Renal cortex interstitium (tissue), 11 donors: Measurements from ENCODE around the gene FBLN1. TPM values are rescaled to one million over a fixed set of nuclear protein-coding genes. Genes with fewer than 3 reads are reported as not detected.
A peak's percentile ranks its signal among the peaks of the same experiment; 100 is the strongest.
"Not testable (repeated sequence)": the region's sequence is repeated elsewhere in the genome, so short reads cannot be mapped to it uniquely, and the experiment has no call there.

ENCODE experiments used
- DNase-seq, 11 donors: peaks; one replicate each; pipeline ENCODE4 v3.0.0-alpha.2; 2013; ENCODE audit warnings: low read depth in 9 of 11, low spot score in 4 of 11; ENCODE audit errors: extremely low read depth in 1 of 11
- polyA plus RNA-seq, 3 donors: library from polyadenylated mRNA; unstranded; fragments of 120-200 nt; gene quantifications; one replicate each; pipeline ENCODE4 v1.2.1, GENCODE V29; 2013; ENCODE audit not compliant: insufficient read length in 3 of 3

The FBLN1 gene
- polyA plus RNA-seq, 3 donors, result 92.0 to 152 (median 95.5) TPM

DNA sequence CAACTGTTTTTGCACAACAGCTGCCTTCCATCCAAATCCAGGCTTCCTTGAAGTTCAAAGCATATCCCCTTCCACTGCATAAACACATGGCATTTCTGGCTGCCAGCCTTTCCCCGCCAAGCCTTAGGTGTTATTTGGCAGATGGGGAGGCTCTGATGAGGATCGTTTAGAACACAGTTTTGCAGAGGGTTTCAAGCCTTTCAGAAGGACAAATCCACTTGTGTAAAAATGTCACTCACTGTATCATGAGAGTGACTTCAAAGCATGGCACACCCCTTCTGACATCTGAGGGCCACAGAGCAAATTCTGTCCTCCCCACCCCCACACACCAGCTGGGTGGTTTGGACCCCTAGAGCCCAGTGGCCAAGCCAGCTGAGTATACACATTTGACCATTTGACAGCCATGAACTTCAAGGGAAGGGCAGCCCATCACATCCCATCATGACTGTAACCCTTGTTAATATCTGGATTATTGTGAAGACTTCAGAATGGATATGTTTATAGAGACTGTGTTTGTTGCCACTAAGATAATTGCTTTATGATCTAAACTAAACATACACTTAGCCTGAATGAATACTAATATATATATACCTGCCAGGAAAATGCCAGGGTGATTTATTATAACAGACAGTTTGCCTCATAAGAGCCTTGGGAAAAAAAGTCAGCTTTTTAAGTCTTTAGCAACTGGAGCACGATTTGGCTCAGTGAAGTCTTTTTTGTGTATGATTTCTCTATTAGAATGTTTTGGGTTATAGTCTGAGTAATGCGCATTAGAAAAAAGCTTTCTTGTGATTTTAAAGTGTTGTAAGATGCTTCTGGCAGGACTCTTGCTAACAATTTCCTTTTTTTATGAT, 31.9 kb downstream of the FBLN1 start:
- DNase-seq, result peak in 5 of 11 donors; percentile 58 to 76 (median 63)

DNA sequence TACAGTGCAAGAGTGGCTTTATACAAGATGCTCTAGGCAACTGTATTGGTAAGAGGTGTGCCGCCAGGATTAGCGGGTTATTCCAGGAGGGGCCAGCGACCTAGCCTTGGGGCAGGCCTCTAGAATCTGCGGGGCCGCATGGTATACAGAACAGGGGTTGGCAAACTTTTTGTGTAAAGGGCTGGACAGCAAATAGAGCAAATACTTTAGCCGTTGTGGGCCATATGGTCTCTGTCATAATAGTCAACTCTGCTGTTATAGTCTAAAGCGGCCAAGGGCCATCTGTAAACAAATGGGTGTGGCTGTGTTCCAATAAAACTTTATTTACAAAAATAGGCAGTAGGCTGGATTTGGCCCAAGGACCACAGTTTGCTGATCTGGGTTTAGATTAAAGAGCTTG, 32.6 kb downstream of the FBLN1 start:
- no peak for DNase-seq

DNA sequence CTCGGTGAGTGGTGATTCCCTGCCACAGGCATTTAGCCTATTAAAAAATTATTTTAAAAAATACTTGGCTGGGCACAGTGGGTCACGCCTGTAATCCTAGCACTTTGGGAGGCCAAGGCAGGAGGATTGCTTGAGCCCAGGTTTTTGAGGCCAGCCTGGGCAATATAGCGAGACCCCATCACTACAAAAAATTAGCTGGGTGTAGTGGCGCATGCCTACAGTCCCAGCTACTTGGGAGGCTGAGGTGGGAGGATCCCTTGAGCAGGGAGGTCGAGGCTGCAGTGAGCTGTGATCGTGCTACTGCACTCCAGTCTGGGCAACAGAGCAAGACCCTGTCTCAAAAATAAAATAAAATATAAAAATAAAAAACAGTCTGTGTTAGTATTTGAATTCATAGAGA, 33.2 kb downstream of the FBLN1 start:
- DNase-seq, result not testable (repeated sequence)

DNA sequence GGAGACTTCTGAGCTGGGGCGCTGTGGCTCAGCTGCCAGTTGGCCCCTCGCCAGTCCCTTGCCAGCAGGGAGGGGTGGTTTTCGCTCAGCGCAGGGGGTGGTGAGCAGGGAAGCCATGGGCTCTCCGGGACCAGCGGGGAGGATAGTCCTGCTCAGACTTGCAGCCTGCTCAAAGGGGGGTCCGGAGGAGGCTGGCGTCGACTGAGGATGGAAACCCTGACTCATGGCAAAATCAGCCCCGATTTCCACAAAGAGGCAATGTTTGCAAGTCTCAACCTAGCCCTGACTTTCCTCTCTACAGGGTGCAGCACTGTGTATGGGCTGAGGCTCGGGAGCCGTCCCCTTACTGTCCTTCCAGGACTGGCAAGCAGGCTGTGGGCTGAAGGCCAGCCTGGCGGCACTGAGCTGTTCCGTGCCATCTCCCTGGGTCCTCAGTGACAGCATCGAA, 35.1 kb downstream of the FBLN1 start:
- DNase-seq, result no peak

DNA sequence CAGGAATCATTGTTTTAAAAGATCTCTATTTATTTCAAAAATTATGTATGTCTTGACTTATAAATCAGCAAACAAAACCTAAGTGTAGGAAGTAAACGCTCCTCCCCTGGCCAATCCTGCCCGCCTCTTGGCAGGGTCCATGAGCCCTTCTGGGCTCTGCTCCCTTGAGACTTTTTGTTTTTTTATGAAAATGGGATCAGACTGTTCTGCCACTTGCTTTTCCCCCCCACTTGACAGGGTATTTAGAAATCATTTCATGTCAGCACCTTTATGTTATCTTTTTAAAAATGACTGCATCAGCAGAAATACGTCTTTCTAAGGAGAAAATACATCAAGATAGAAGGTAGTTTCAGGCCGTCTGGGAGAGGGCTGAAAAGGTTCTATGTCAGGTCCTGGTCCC, 35.6 kb downstream of the FBLN1 start:
- no peak for DNase-seq

DNA sequence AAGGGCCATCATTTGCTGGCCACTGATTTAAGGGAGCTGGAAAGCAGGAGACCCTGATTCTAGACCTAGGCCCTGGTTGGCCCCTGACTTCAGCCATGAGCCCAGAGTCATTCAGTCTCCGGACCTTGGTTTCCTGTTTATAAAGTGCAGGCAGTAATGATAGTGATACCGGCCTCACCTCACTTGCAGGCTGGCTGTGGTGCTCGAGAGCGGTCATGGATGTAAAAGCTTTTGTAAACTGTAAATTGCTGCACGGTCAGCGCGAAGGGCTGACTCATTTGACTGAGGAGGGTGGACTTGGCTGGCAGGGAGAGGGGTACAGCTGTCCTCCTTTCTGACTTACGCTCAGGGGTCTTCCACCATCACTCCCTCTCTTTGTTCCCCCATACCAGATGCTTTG, 37.4 kb downstream of the FBLN1 start:
- no peak for DNase-seq

DNA sequence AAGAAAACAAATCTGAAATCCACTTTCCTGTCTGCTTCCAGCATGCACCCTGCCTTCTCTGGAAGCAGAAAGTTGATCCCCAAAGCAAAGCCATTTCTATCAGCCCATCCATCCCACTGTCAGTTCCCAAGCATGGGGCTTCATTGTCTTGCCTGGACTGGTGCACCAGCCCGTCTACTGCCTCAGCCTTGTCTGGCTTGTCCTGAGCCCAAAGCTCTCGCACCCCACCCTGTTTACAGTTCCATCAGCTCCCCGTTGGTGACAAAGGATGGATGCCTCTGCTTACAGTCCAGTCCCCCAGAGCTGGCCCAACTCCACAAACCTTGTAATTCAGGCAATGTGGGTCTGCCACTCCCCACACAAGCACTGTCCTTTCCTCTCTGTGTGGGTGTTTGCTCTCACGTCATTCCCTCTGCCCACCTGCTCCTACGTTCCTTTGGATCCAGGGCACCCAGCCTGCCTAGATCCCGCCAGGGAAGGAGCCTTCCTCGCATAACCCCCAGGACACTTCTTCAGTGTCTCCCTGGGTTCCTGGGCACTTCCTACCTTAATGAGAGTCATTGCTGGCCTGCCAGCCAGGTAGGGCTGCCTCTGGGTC, 38.8 kb downstream of the FBLN1 start:
- DNase-seq, result no peak

DNA sequence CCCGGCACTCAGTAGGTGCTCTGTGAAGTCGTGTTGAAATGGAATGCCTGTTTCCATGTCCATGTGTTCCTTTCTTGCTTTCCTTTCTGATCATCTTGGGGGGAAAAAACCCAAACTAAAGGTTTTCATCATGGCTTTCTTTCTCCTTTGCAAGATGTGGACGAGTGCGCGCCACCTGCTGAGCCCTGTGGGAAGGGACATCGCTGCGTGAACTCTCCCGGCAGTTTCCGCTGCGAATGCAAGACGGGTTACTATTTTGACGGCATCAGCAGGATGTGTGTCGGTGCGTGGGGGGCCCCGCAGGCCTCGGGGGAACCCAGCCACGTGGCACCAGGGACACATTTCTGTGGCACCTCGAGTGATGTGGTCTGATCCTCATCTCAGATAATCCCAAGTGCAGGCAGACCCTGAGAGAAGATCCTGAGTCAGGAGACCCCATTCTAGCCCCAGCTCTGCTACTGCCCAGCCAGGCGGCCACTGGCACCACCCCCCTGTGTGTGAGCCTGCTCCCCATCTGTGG, 39.4 kb downstream of the FBLN1 start:
- DNase-seq, result no peak

DNA sequence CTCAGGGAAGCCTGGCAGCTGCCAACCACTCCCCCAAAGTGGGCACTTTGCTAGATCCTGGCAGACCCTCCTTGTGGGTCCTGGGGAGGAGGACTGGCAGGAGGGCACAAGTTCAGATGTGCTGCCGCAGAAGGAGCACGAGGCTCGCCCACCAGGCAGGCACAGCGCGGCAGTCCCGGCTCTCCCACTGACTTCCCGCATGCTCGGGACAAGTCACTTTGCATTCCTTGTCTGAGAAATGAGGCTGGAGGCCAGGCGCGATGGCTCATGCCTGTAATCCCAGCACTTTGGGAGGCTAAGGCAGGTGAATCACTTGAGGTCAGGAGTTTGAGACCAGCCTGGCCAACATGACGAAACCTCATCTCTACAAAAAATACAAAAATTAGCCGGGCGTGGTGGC, 40.1 kb downstream of the FBLN1 start:
- not testable (repeated sequence) for DNase-seq

DNA sequence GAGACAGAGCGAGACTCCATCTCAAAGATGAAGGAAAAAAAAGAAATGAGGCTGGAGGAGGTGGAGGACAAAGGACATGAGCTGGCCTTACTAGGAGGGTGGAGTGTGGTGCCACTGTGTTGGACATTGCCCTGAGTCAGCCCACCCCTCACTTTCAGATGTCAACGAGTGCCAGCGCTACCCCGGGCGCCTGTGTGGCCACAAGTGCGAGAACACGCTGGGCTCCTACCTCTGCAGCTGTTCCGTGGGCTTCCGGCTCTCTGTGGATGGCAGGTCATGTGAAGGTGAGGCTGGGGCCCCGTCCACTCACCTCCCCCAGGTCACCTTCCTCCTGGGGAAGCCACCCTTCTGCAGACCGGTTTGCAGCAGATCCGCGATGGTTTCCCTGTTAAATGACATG, 40.6 kb downstream of the FBLN1 start:
- no peak for DNase-seq

DNA sequence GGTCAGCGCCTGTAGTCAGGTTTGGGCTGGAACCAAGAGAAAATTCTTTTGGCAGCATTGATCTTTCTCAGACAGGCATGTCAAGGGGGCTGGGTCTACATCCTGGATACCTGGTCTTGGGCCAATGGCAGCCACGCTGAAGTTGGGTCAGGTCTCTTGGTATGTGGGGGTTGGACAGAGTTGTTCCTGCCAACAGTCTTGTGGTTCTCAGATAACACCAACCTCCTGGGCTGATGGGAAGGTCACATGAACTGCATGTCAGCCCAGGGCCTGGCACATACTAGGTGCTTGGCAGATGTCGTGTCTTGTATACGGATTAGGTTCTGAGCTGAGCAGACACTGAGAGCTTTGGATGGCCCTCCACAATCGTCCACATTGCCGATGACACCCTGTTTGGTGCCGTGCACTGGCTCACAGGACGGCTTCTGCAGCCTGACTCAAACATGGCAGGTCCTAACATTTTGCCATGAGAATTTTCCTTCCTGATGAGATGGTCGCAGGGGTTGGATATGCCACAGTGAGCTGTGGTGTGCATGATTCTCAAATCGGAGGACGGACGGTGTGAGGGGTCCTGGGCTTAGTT, 42.0 kb downstream of the FBLN1 start:
- DNase-seq, result no peak

DNA sequence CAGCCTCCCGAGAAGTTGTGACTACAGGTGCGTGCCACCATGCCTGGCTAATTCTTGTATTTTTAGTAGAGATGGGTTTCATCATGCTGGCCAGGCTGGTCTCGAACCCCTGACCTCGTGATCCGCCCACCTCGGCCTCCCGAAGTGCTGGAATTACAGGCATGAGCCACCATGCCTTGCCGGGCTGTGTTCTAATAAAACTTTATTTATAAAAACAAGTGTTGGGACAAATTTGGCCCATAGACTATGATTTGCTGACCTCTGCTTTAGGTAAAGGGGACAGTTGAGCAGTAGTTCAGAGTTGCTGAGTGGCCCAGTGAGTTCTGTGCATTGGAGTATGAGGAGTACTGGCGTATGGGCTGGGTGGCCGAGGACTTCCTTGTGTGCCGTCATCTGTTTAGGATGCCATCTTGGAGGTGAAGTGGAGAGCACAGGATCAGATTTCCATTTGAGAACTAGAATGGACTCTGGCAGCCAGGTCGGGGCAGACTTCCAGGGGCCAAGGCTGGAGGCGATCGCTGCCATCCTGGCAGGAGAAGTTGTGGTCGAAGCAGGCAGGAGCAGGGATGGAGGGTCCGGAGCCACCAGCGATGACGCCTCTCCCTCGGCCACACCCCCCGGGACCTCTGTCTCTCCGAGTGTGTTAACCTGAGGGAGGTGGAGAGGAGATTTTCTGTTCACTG, 43.8 kb downstream of the FBLN1 start:
- no peak for DNase-seq

DNA sequence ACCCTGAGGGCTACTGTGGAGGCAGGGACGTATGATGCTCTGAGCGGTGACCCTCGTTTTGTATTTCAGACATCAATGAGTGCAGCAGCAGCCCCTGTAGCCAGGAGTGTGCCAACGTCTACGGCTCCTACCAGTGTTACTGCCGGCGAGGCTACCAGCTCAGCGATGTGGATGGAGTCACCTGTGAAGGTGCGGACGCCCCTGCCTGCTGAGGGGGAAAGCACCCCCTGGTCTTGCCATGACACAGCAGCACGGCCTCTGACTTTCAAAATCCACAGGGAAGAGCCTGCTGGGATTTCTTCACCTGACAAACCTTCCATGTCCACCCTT, 44.3 kb downstream of the FBLN1 start:
- DNase-seq, result no peak

DNA sequence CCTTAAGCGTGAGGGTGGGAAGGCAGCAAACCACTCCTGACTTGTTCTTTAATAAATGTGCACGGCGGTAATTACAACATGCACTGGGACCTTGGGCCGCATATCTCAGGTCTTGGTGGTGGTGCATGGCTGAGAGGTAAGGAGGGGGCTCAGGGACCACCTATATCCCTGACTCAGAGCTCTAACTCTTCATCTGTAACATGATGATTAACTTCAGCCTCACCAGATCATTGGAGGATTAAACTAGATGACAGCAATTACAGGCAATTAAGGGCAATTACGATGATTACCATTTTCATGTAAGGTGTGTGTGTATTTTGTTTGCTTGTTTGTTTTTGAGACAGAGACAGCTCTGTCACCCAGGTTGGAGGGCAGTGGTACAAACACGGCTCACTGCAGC, 45.0 kb downstream of the FBLN1 start:
- DNase-seq, result no peak

DNA sequence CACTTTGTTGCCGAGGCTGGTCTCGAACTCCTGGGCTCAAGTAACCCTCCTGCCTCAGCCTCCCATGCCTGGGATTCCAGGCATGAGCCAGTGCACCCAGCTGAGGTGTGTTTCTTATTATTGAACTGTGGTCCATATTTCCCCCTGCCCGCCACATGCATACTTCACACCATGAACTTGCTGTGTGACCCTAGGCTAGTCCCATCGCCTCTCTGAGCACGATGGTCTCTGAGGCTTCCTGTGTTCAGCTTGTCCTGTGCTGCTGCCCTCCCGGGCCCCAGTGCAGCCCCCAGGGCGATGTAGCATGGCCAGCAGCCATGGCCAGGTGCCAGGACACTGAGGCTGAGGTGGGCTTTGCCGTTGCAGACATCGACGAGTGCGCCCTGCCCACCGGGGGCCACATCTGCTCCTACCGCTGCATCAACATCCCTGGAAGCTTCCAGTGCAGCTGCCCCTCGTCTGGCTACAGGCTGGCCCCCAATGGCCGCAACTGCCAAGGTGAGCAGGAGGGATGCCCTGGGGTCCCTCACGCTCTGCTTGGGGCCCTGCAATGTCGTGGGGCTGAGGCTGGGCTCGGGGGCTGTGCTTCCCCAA, 45.7 kb downstream of the FBLN1 start:
- no peak for DNase-seq

DNA sequence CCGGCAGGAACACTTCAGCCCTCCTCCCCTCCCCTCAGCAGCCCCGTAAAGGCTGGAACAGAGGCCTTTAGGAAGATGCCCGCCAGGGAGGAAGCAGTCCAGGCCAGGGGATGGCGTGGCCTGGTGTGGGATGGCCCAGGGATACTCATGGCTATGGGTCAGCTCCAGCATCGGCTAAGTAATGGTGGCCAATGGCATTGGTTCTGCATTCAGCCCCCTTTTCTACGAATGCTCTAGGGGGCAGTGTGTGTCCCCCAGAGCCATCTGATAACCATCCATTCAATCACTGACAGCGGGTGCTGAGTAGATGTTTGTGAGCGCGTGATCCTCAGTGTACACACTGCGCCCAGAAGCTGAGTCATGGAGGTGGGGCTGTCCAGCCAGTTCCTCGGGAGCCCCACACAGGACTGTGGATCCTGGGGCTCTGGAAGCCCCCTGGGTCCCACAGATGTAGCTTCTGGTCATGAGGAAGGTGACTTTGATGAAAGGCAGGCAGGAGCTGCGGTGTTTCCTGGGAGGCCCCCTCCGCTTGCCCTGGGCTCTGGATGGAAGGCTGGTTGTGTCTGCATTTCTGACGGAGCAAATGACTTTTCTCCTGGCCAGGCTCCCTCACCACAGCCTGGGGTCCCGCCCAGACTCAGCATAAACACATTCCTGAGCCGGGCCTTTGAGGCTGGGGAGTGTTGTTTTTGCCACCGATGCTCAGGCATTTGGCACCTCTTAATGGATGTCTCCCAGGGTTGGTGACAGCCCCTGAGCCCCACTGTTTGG, 46.5 kb downstream of the FBLN1 start:
- no peak for DNase-seq

DNA sequence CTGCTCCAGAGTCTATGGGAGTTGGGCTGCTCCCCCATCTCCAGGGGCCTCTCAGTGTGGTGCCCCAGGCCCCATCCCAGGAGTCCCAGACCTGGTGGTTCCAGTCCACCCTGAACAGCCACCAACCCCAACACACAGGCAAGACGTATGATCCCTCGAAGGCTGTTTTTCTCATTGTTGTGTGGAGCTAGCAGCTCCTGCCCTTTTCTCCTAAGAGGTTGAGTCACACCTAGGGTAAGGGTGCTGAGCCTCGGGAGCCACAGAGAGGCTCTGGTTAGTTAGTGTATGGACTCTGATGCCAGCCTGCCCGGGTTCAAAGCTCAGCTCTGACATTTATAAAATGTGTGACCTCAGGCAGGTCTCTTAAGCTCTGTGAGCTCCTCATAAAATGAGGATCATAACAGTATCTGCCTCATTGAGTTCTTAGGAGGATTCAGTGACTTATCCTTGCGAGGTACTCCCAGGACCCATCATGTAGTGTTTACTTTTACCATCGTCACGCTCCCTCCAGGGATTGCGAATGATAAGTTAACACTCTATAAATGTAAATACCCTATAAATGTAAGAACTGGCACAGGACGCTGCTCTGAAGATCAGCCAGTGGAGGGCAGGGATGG, 47.2 kb downstream of the FBLN1 start:
- no peak for DNase-seq

DNA sequence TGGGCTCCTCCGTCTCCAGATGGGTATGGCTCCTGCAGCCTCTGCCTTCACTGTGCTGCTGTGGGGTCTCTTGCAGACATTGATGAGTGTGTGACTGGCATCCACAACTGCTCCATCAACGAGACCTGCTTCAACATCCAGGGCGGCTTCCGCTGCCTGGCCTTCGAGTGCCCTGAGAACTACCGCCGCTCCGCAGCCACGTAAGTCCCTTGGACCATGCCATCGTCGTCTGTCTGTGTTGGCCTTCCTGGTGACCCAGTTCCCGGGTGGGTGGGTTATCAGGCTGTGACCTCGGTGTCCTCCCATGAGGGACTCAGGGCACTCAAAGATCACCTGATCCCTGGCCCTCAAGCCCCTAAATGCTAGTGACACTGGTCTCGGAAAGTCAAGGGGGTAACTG, 47.7 kb downstream of the FBLN1 start:
- no peak for DNase-seq
